GM18526 (cell line): ENCODE results near the gene HLA-DOB.

ENCODE experiments used
- POLR2A ChIP-seq: IDR thresholded peaks from 3 replicates; pipeline ENCODE4 v1.6.1; 2011; ENCODE audit not compliant: insufficient read length; ENCODE audit errors: extremely low read depth

HLA-DOB gene

DNA sequence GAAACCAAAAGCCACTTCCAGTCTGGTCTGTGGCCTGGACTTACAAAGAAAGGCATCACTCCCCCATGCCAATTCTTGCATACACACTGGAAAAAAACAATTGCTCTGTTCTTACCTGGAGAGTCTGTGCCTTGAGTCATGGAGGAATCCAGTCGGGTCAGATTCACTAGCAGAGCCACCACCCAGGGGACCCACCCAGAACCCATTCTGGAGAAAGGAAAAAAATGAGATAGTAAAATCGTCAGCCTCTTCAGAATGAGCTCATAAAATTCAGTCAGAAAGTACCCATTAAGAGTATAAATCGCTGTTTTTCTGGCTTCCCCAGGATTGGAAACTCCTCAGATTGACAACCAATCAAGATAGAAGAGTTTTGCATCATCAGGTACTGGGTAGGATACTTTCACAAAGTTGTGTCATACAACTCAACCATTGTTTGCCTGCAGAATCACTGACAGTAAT is at the start of gene HLA-DOB:
Gene HLA-DOB (minus strand): TSS at position 257 of the 459 bp plus-strand sequence. CDS start 51 bp downstream, at position 206.
- TF ChIP-seq POLR2A: no peak

DNA sequence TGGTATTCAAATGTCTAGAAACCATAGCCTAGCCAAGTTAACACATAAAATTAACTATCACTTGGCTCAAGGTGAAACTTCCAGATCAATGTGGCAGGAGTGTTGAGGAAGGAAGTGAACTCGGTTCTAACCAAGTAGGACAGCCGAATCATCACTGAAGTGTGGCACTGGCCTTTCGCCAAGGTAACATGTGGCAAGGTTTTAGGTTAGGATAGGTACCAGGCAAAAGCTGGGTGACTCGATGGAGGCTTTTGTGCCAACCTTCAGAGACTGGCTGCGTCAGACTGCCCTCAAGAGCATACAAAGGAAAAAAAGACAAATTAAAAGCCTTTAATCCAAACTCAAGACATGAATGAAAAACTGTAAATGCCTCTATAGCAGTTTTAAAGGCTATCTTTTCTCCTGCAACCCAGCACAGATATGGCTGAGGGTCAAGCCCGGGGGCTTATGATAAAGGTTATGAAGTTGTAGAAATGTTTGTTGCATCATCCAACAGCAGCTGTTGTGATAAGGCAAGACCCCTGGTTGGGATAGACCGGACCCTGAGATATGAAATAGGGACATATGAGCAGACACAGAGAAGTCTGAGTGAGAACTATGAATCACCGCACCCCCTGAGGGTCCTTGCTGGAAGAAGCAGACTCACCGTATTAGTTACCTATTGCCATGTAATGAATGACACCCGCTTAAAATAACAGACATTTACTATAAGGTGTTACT is 49.1 kb upstream of the HLA-DOB start:
- TF ChIP-seq POLR2A: no peak

DNA sequence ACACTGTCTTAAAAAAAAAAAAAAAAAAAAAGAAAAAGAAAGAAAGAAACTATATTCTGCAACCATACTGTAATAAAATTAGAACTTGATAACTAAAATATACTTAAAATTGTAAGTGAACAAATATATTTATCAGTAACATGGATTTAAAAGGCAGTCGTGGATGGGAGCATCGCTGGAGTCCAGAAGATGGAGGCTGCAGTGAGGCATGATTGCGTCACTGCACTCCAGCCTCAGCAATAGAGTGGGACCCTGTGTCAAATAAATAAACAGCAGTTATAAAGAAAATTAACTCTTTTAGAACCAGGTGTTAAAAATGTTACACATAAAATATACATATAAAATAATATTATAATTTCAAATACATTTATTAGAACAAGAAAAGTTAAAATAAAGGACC is 45.9 kb upstream of the HLA-DOB start:
- no peak for TF ChIP-seq POLR2A

DNA sequence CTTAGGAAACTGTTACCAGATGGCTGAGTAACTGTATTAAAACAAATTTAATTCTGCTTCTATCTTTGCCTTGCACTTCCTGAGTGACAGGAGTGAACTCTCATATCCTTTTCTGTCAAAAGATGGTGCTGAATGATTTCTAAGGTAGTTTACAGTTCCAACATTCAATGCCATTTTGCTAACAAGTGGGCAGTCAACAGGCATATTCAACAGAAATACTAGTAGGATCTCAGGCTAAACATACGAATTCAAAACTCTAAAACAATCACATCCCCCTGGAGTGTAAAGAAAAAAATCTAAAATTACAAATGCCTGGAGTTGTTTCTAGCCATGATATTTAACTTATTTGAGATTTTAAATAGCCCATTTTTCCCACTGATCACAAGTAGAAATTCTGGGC is 43.9 kb upstream of the HLA-DOB start:
- TF ChIP-seq POLR2A: no peak

DNA sequence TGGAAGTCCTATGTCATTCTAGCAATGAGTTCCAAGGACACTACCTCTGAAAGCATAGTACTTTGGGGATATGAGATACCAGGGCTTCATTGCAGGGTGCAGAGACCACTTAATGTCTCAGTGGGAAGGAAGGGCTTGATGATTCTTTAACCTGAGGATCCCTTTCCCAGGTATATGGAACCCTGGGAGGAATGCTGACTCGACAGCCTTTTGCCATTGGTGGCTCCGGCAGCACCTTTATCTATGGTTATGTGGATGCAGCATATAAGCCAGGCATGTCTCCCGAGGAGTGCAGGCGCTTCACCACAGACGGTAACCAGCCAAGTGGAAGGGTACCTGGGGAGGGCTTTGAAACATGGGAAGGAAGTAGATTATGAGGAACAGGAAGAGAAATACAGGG is 41.4 kb upstream of the HLA-DOB start:
- no peak for TF ChIP-seq POLR2A

DNA sequence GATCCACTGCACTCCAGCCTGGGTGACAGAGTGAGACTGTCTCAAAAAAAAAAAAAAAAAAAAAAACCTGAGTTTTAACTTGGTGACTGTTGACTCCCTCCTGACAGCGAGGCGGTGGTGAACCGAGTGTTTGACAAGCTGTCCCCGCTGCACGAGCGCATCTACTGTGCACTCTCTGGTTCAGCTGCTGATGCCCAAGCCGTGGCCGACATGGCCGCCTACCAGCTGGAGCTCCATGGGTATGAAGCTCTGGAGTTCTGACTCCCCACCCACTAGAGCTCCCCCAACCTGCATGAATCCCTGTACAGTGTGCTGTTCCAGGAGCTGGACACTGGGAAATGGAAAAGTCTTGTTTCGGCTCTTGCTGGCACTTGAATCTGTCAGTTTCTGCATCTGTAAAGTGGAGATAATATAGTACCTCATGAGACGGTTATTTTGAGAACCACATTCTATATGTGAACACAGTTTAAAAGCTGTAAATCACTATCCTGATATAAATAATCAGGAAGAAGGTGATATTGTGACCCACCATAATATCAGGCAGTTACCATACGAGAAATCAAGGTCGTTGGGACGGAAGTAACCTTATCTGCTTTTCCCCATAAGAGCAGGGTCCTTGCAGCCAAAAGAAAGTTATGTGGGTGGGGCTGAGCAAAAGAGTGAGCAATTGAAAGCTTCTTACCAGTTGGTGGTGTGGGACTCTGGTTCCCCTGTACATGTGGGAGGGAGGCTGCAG is 40.5 kb upstream of the HLA-DOB start:
- TF ChIP-seq POLR2A: no peak

DNA sequence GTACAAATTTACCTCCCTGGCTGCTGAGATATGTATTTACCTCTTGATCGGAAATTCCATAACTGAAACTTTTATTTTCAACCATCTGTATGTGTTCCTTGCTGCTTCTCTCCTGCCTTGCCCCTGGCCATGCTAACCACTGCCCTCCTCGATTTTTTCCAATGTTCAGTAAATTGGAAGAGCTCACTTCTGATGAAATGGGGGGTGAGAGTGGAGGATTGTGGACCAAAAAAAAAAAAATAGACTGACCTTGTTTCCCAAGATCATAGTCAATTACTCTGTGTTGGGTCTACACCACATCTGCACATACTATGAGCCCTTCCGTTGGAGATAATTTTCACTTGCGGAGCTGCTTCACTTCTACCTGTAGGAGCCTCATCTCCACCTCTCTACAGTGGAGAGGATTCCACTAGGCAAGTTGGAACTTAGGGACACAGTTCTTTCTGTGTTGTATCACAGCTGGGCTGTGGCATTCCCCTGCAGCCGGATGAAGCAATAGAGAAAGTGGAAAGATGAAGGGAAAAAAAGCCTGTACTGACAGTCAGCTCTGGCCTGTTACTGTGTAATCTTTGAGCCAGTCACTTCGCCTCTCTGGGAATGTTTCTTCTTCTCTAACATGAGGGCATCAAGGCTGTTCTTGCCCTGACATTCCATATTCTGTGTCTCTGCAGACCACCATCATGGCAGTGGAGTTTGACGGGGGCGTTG is 38.8 kb upstream of the HLA-DOB start:
- no peak for TF ChIP-seq POLR2A

DNA sequence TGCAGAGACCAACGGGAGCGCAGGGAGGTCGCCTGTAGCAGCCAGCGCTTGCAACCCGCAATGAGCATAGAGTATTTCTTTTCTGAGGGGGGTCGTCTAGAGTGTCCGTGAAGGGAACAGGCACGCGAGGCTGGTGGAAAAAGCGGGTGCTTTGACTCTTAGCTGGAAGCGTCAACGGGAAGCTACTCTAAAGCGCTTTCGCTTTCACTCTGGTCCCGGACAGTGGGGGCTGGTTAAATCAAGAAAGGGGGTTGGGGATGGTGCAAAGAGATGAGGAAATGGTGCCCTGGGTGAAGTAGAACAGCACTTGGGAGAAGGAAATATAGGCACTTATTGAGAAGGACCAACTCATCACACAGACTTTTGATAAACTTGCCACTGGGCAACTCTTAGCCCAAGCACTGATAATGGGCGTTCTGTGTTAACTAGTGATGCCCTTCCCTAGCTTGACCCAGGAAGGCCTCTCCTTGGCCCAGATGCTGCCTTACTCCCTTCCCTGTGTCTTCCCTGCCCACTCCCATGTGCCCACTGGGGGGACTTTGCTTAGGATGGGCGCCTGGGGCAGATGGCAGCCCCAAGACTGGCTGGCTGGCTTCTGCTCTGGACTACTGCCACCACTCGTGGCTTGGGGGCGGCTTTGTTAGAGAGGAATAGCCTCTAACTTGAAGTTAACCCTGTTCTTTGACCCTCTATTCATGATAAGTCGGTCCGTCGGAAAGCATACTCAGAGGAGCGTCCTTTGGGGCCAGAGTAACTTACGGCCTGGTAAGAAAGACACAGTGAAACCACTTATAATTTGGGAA is 37.8 kb upstream of the HLA-DOB start:
- peak; percentile 24 for TF ChIP-seq POLR2A

DNA sequence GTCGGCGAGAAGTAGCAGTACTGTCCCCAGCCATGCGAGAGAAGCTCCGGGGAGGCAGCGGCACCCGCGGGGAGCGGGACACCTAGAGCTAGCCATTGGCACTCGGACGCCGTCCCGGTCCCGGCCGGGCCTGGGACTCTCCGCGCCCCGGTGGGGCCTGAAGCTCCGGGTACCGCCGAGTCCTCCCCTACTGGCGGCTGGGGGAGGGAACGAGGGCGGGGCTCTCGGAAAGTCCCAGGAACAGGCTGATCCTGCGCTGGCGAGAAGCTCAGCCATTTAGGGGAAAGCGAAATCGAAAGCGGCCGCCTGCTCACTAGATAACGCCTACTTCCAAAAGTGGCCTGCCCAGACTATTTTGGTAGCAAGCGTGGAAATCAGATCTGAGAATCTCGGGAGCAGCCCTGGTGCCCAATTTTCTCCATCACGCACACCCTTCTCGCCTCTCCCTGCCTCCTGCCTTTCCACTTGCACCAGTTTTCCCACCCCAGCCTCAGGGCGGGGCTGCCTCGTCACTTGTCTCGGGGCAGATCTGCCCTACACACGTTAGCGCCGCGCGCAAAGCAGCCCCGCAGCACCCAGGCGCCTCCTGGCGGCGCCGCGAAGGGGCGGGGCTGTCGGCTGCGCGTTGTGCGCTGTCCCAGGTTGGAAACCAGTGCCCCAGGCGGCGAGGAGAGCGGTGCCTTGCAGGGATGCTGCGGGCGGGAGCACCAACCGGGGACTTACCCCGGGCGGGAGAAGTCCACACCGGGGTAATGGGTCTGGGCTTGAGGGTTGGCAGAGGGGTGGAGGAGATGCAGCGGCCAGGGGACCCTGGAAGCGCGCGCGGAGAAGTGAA is 37.0 kb upstream of the HLA-DOB start, which contains the start of the genes PSMB9 and TAP1:
Gene PSMB9 (plus strand): TSS at position 652 of the 835 bp plus-strand sequence. CDS start 38 bp downstream, at position 690.
Gene TAP1 (minus strand): TSS at position 164 of the 835 bp plus-strand sequence. CDS start 68 bp downstream, at position 96.
- TF ChIP-seq POLR2A: peak; percentile 95

DNA sequence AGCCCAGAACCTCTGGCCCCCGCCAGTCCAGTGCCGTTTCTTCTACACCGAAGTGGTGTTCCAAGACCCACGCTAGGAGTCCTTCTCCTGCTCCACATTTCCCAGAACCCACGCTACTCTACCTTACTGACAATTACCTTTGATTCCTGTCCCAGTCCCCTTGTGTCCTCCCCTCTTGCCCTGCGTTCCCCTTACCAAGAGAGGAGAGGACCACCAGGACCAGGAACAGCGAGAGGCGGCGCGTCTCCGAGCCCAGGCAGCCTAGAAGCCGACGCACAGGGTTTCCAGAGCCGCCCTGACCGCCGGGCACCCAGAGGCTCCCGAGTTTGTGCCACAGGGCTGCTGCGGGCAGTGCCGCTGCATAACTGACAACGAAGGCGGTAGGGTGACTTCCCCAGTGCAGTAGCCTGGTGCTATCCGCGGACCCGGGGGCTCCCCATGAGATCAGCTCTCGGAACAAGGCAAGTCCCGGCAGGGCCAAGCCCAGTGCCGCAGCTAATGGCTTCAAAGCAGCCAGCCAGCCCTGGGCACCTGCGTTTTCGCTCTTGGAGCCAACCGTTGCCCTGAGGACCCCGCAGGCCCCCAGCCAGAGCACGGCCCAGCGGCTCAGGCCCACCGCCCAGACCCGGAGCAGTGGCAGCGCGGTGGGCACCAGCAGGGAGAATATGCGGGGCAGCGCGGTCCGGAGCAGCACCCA is 36.2 kb upstream of the HLA-DOB start:
- peak; percentile 44 for TF ChIP-seq POLR2A

DNA sequence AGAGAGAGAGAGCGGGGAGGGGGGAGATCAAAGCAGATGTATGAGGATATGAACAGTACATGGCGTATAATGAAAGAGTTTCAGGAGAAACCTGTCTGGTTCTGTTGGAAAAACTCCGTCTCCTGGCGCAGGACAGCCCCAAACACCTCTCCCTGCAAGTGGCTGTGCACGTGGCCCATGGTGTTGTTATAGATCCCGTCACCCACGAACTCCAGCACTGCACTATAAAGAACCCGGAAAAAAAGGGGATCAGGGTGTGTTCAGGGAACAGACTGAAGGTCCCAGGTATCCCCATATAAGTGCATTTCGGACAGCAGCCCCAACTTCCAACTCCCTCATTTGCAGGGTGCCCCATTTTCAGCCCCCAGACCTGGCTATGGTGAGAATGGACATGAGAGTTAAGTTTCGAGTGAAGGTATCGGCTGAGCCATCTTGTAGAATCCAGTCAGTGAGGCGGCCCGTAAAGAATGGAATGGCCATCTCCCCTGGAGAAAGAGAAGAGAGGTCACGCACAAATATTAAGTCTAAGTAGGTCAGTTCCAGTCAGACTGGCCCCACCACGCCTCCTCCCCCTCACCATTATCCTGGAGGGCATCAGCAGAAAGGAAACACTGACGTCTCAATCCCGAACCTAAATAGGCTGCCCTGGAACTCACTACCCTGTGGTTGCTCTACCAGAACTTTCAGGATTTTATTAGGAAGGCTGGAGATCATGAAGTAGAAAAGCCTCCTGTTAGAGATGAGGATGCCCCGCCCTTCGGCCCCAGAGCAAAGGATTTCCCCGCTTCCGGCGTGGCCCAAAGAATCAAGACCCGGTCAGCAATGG is 35.4 kb upstream of the HLA-DOB start:
- no peak for TF ChIP-seq POLR2A

DNA sequence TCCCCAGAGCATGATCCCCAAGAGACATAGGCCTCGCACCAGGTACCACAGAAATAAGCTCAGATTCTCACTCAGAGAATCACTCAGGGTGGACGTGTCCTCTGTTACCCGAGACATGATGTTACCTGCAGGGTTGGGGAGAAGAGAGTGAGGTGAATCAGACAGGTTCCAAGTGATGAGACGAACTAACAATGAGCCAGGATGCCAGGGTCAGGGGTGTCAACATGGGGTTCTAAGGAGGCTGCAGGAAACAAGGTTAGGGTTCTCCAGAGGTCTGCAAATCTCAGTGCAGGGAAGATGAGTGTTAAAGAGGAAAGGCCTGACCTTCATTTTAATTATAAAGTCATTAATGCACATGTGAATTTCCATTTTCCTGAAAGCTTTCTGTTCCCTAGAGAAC is 34.2 kb upstream of the HLA-DOB start:
- TF ChIP-seq POLR2A: no peak

DNA sequence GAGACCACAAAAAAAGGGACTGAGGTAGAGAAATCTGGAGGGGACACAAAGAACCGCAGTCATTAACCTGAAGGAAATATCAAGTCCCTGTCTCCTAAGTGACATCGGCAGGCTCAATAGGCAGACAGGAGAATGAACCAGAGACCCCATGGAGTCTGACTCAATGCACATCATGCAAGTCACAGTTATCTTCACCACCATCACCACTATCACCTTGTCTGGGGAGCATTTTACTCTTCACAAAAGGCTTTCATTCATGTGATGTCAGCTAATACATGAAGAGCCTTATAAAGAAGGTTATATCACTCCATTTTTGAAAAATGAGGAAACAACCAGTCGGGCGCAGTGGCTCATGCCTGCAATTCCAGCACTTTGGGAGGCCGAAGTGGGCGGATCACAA is 32.3 kb upstream of the HLA-DOB start:
- no peak for TF ChIP-seq POLR2A

DNA sequence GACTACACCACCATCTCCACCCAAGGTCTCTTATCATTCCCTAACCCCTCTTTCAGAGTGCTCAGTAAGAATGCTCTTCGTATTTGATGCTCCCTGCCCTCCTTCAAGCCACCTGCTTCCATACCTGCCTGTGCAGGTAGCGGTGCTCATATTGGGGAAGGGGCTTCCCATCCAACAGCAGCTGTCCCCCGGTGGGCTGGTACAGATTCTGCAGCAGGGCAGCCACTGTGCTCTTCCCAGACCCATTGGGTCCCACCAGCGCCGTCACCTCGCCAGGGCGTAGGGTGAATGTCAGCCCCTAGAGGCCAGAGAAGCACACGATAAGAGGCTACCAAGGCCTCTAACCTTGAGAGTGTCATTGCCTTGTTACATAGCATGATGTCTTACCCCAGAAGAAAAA is 31.0 kb upstream of the HLA-DOB start:
- TF ChIP-seq POLR2A: no peak
